Vagina (tissue), 2 donors: ENCODE results near the gene CCM2. TPM values are rescaled to one million over a fixed set of nuclear protein-coding genes. Genes with fewer than 3 reads are reported as not detected.

Source experiments
- DNase-seq, 2 donors: peaks; one replicate each; pipeline ENCODE4 v3.0.0-alpha.2; 2017; ENCODE audit errors: extremely low spot score in 2 of 2
- H3K27ac ChIP-seq: fragments of 200-600 bp; sonication (generic); one replicate; pipeline ENCODE4 v1.5.1; 2019
- H3K27me3 ChIP-seq: fragments of 200-600 bp; sonication (generic); one replicate; pipeline ENCODE4 v1.5.1; 2019
- H3K36me3 ChIP-seq, 2 donors: fragments of 200-600 bp; sonication (generic); one replicate each; pipeline ENCODE4 v1.5.1; 2017 to 2019
- H3K4me1 ChIP-seq: fragments of 200-600 bp; sonication (generic); one replicate; pipeline ENCODE4 v1.5.1; 2019
- H3K4me3 ChIP-seq, 2 donors: fragments of 200-600 bp; sonication (generic); 1 replicate in 1 of 2; 2 replicates in 1 of 2; pipeline ENCODE4 v1.5.1; 2016 to 2019
- H3K9me3 ChIP-seq: fragments of 200-600 bp; sonication (generic); one replicate; pipeline ENCODE4 v1.5.1; 2019
- POLR2A ChIP-seq, 2 donors: fragments of 450-650 bp; IDR thresholded peaks; one replicate each; pipeline ENCODE4 v1.6.1; 2017; ENCODE audit warnings: antibody characterized with exemption in 2 of 2, mild to moderate bottlenecking in 2 of 2, moderate library complexity in 2 of 2
- POLR2AphosphoS5 ChIP-seq, 2 donors: sonication (generic); formaldehyde crosslinking; IDR thresholded peaks; one replicate each; pipeline ENCODE4 v1.9.0; 2017; ENCODE audit warnings: antibody characterized with exemption in 2 of 2, mild to moderate bottlenecking in 2 of 2, low read depth in 1 of 2; ENCODE audit not compliant: insufficient read depth in 1 of 2
- intact Hi-C: fragments of 100-400 bp; cut with DNase I; formaldehyde crosslinking; loops from one replicate; pipeline ENCODE4 v1.15.1; 2023
- total RNA-seq: library from RNA; depleted of rRNA; stranded (reverse); fragments of >200 nt; gene quantifications from one replicate; pipeline ENCODE4 v1.2.3, GENCODE V29; 2016
- TF ChIP-seq, protein P1 (sequence below), 3 experiments: fragments of 450-650 bp in 2 of 3; fragments of 200-600 bp in 1 of 3; sonication (generic) in 1 of 3; IDR thresholded peaks; one replicate each; pipeline ENCODE4 v1.5.1; 2017 to 2019; ENCODE audit warnings: antibody characterized with exemption in 3 of 3, mild to moderate bottlenecking in 2 of 3, moderate library complexity in 2 of 3

The CCM2 gene
- total RNA-seq, 1 donor from 2014 or later: 44.2 TPM

DNA sequence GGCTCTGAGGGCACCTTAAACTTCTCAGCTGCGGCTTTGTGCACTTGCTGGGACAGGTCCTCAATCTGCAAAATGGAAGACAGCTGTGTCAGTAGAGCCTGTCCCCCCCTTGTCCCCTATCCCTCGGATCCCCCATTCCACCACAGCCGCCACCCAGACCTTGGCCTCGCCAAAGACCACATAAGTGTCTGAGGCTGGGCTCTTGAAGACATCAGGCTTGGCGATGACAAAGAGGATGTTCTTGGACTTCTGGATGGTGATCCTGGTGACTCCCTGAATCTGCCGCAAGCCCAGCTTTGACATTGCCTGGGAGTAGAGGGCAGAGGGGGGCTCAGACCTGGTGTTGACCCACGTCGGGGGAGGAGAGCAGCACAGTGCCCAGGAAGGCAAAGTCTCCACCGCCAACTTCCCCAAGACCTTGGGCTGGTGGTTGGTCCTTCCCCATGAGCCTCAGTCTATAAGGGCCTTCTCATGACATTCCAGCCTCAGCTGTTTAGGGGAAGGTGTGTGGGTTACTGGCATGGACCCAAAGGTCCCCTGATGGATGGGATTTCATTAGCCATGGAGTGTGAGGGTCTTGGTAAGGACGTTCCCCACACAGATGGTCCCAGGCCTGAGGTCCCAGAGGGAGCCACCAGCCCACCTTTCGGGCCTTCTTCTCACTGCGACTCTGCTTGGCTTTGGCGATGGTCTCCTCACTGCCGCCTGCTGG is 81.1 kb downstream of the CCM2 start:
- H3K9me3 ChIP-seq: no peaks in the 10 kb centered on the region
- no peak overlapping the region for H3K27ac ChIP-seq
- intact Hi-C loops: no loop called here
- TF ChIP-seq, protein P1, sequence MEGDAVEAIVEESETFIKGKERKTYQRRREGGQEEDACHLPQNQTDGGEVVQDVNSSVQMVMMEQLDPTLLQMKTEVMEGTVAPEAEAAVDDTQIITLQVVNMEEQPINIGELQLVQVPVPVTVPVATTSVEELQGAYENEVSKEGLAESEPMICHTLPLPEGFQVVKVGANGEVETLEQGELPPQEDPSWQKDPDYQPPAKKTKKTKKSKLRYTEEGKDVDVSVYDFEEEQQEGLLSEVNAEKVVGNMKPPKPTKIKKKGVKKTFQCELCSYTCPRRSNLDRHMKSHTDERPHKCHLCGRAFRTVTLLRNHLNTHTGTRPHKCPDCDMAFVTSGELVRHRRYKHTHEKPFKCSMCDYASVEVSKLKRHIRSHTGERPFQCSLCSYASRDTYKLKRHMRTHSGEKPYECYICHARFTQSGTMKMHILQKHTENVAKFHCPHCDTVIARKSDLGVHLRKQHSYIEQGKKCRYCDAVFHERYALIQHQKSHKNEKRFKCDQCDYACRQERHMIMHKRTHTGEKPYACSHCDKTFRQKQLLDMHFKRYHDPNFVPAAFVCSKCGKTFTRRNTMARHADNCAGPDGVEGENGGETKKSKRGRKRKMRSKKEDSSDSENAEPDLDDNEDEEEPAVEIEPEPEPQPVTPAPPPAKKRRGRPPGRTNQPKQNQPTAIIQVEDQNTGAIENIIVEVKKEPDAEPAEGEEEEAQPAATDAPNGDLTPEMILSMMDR (IDR thresholded peaks at IDR 0.05): no peak
- TF ChIP-seq POLR2AphosphoS5 (IDR thresholded peaks at IDR 0.05; ENCODE audit: insufficient read depth in 1 of 2, low read depth in 1 of 2) (no peak), POLR2A (IDR thresholded peaks at IDR 0.05) (no peak)
- no peaks in the 10 kb centered on the region for H3K27me3 ChIP-seq
- no peak overlapping the region for H3K4me3 ChIP-seq
- peaks cover 0 to 10% of the 10 kb centered on the region in 2 donors for H3K36me3 ChIP-seq
- no peak for DNase-seq
- no peaks in the 10 kb centered on the region for H3K4me1 ChIP-seq

- TF ChIP-seq POLR2A (IDR thresholded peaks at IDR 0.05): no peak
- TF ChIP-seq POLR2AphosphoS5 (IDR thresholded peaks at IDR 0.05; ENCODE audit: insufficient read depth in 1 of 2, low read depth in 1 of 2): no peak
- TF ChIP-seq, protein P1 (IDR thresholded peaks at IDR 0.05): no peak
- H3K4me3 ChIP-seq: no peak overlapping the region
- H3K4me1 ChIP-seq: no peaks in the 10 kb centered on the region
- no peak overlapping the region for H3K27ac ChIP-seq
- H3K36me3 ChIP-seq: peaks cover 0 to 6% of the 10 kb centered on the region in 2 donors
- no peaks in the 10 kb centered on the region for H3K9me3 ChIP-seq
- no peaks in the 10 kb centered on the region for H3K27me3 ChIP-seq
- DNase-seq: no peak
- intact Hi-C loops: no loop called here
These were observed 81.6 kb downstream of the CCM2 start for GRCh38 chr7:45081670-45081974.

- no peaks in the 10 kb centered on the region for H3K27me3 ChIP-seq
- intact Hi-C loops: no loop called here
- no peak for DNase-seq
- no peaks in the 10 kb centered on the region for H3K4me1 ChIP-seq
- H3K9me3 ChIP-seq: no peaks in the 10 kb centered on the region
- no peaks in the 10 kb centered on the region for H3K36me3 ChIP-seq
- H3K4me3 ChIP-seq: no peak overlapping the region
- TF ChIP-seq POLR2A (IDR thresholded peaks at IDR 0.05): no peak
- TF ChIP-seq, protein P1 (IDR thresholded peaks at IDR 0.05): no peak
- TF ChIP-seq POLR2AphosphoS5 (IDR thresholded peaks at IDR 0.05; ENCODE audit: insufficient read depth in 1 of 2, low read depth in 1 of 2): no peak
- no peak overlapping the region for H3K27ac ChIP-seq
These were observed 82.2 kb downstream of the CCM2 start for GRCh38 chr7:45082031-45082830.

- H3K27me3 ChIP-seq: no peaks in the 10 kb centered on the region
- peaks cover 4% of the 10 kb centered on the region for H3K4me1 ChIP-seq
- H3K36me3 ChIP-seq: no peaks in the 10 kb centered on the region
- intact Hi-C loops: no loop called here
- no peaks in the 10 kb centered on the region for H3K9me3 ChIP-seq
- no peak overlapping the region for H3K27ac ChIP-seq
- no peak for DNase-seq
- H3K4me3 ChIP-seq: no peak overlapping the region
- no peak for TF ChIP-seq POLR2AphosphoS5 (IDR thresholded peaks at IDR 0.05; ENCODE audit: insufficient read depth in 1 of 2, low read depth in 1 of 2)
- no peak for TF ChIP-seq POLR2A (IDR thresholded peaks at IDR 0.05)
- TF ChIP-seq, protein P1 (IDR thresholded peaks at IDR 0.05): no peak
These were observed 82.9 kb downstream of the CCM2 start for GRCh38 chr7:45082831-45083331.

GRCh38 chr7:45084336-45084735 is 84.3 kb downstream of the CCM2 start:
- H3K36me3 ChIP-seq: no peaks in the 10 kb centered on the region
- no peak overlapping the region for H3K4me3 ChIP-seq
- intact Hi-C loops: no loop called here
- TF ChIP-seq POLR2AphosphoS5 (IDR thresholded peaks at IDR 0.05; ENCODE audit: insufficient read depth in 1 of 2, low read depth in 1 of 2) (no peak), POLR2A (IDR thresholded peaks at IDR 0.05) (no peak)
- TF ChIP-seq, protein P1 (IDR thresholded peaks at IDR 0.05): no peak
- no peak overlapping the region for H3K27ac ChIP-seq
- peaks cover 17% of the 10 kb centered on the region for H3K4me1 ChIP-seq
- no peak for DNase-seq
- H3K27me3 ChIP-seq: no peaks in the 10 kb centered on the region
- H3K9me3 ChIP-seq: no peaks in the 10 kb centered on the region
